Ecto neural progenitor cell (in vitro differentiated cells): ENCODE data around the gene MYMX.
"Not testable (repeated sequence)": the region's sequence is repeated elsewhere in the genome, so short reads cannot be mapped to it uniquely, and the experiment has no call there.

ENCODE experiments used
- DNase-seq: peaks from one replicate; pipeline ENCODE4 v3.0.0-alpha.2; 2018; ENCODE audit warnings: low spot score

The MYMX gene

GRCh38 chr6:44216677-44217331 is at the start of gene MYMX:
Gene MYMX (plus strand): TSS chr6:44216926. CDS start chr6:44217472, 546 bp downstream.
- DNase-seq: peak; percentile 77

DNA sequence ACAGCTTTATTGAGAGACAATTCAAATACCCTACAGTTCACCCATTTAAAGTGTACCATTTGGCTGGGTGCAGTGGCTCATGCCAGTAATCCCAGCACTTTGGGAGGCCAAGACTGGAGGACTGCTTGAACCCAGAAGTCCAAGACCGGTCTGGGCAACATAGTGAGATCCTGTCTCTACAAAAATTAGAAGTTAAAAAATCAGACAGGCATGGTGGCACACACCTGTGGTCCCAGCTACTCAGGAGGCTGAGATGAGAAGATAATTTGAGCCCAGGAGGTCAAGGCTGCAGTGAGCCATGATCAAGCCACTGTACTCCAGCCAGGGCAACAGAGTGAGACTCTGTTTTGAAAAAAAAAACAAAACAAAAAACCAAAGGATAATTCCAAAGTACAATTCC is 49.2 kb upstream of the MYMX start:
- DNase-seq: no peak

DNA sequence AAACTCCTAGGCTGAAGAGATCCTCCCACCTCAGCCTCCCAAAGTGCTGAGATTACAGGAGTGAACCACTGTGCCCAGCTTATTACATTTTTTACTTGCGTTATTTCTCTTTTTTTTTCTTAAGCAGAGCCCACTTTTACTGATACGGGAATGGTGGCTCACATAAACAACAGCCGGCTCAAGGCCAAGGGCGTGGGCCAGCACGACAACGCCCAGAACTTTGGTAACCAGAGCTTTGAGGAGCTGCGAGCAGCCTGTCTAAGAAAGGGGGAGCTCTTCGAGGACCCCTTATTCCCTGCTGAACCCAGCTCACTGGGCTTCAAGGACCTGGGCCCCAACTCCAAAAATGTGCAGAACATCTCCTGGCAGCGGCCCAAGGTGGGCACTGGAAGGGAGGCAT is 47.6 kb upstream of the MYMX start:
- no peak for DNase-seq

DNA sequence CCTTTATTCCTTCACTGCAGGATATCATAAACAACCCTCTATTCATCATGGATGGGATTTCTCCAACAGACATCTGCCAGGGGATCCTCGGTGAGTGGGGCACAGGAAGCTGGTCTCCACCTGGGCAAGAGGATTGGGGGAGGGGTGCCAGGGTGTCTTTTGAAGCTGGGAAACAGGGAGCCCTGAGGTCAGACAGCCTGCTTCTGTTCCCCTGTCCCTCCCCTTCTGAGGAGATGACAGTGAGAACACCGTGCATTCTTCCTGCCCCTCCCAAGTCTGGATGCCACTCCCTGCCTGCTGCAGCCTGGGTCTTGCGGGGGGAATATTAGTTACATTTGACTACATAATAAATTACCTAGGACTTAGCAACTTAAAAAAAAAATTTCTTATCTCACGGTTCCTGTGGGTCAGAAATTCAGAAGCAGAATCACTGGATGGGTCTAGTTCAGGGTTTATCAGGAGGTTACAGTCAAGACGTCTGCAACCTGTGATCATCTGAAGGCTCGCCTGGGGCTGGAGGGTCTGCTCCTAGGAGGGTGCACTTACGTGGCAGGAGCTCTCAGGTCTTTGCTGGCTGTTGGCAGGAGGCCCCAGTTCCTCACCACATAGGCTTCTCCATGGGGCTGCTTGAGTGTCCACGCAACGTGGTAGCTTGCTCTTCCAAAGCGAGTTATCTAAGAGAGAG is 46.7 kb upstream of the MYMX start:
- DNase-seq: no peak

DNA sequence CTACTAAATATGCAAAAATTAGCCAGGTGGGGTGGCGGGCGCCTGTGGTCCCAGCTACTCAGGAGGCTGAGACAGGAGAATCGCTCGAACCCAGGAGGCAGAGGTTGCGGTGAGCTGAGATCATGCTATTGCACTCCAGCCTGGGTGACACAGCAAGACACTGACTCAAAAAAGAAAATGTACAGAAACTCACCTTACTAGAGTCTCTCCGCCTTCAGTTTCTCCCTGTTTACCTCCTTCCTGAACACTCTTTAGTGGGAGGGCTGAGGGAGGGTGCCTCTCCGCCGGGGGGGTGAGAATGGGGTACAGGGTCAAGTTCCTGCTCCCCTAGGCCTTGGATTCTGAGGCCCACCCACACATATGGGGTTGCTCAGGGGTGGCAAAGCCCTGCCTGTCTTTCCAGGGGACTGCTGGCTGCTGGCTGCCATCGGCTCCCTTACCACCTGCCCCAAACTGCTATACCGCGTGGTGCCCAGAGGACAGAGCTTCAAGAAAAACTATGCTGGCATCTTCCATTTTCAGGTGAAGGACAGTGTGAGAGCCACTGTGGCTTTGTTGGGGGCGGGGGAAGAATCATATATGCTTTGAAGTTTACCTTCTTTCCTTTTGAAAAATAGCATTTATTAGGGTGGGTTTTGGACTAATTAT is 44.7 kb upstream of the MYMX start:
- DNase-seq: no peak

DNA sequence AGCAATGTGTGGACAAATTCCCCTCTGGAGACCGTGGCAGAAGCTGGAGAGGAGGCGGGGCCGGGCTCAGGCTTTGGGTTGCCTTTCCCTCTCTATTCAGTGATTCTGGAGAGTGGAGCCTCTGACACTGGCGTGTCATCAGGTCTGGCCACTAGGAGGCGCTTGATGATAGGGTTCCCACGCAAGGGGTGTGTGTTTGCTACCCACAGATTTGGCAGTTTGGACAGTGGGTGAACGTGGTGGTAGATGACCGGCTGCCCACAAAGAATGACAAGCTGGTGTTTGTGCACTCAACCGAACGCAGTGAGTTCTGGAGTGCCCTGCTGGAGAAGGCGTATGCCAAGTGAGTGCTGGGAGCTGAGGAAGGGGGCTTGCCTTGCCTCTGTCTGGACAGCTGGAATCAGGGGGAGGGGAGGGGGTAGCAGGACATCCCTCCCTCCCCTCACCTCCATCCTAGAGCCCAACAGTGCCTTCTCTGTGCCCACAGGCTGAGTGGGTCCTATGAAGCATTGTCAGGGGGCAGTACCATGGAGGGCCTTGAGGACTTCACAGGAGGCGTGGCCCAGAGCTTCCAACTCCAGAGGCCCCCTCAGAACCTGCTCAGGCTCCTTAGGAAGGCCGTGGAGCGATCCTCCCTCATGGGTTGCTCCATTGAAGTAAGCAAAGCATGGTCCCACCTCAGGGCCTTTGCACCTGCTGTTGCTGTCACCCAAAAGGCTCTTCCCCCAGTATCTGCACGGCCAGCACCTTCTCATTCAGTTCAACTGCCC is 43.8 kb upstream of the MYMX start:
- peak; percentile 86 for DNase-seq

DNA sequence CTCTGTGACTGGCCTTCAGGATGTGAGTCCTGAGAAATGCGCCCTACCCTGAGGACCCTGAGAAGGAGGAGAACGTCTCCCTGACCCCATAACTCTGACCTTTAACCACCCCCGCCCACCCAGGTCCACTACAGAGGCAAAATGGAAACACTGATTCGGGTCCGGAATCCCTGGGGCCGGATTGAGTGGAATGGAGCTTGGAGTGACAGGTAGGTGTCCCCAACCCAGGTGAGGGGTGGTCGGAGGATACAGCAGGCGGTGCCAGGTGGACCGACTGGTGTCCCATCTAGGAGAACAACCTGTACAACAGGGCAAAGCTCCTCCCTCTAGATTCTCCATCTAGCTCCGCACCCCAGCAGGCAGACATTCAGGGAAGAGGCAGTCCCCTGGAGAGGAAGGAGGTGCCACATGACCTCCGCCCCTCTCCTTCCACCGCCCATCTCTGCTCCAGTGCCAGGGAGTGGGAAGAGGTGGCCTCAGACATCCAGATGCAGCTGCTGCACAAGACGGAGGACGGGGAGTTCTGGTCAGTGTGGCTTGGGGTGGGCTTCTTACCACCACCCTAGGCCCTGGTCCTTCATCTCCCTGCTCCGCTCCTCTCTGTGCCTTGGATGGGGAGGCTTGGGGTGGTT is 40.5 kb upstream of the MYMX start:
- DNase-seq: no peak

GRCh38 chr6:44176762-44177509 is 39.8 kb upstream of the MYMX start:
- no peak for DNase-seq

- peak; percentile 52 for DNase-seq
Observed at GRCh38 chr6:44177691-44178423, 38.9 kb upstream of the MYMX start.

DNA sequence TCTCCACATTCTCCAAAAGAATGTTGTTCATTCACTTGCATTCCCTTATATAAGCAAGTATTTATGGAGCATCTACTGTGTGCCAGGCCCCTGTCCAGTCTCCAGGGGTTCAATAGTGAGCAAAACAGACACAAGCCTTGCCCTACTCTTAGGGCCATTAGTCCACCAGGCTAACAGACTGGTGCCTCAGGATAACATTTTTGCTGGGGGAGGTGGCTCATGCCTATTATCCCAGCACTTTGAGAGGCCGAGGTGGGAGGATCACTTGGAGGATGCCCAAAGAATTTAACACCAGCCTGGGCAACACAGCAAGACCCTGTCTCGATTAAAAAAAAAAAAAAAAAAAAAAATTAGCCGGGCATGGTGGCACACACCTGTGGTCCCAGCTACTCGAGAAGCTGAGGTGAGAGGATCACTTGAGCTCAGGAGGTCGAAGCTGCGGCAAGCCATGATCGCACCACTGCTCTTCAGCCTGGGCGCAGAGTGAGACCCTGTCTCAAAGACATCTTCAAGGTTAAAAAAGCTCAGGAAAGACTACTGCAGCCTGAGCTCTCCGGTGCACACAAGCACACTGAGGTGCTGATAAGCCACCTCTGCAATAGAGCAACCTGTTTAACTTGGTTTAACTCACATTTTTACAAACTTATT is 38.2 kb upstream of the MYMX start:
- no peak for DNase-seq

GRCh38 chr6:44179072-44179536 is 37.6 kb upstream of the MYMX start:
- DNase-seq: no peak

GRCh38 chr6:44179648-44180047 is 37.1 kb upstream of the MYMX start:
- no peak for DNase-seq

DNA sequence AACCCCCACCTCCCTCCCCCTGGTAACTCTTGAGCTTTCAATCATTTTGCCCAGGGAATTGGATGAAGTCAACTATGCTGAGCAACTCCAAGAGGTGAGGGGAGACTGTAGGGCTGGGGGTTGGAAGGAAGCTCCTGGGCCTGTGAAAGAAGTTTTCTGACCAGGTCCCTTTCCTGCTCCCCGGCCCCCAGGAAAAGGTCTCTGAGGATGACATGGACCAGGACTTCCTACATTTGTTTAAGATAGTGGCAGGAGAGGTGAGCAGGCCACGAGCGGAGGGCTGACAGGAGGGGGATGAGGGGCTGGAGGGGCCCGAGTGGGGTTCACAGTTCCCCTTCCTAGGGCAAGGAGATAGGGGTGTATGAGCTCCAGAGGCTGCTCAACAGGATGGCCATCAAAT is 36.3 kb upstream of the MYMX start:
- no peak for DNase-seq

DNA sequence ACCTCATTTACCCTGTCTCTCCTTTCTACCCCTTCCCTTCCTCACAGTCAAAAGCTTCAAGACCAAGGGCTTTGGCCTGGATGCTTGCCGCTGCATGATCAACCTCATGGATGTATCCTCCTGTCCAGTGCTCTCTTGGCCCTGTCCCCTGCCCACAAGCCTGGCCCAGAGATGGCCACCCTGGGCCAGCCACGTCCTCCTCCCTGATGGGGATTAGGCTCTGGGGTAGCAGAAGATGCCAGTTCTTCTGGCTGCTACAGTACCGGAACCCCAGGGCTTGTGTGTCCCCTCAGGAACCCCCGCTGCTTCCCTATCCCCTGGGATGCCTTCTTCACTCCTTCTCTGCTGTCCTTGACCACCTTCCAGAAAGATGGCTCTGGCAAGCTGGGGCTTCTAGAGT is 35.8 kb upstream of the MYMX start:
- DNase-seq: no peak

DNA sequence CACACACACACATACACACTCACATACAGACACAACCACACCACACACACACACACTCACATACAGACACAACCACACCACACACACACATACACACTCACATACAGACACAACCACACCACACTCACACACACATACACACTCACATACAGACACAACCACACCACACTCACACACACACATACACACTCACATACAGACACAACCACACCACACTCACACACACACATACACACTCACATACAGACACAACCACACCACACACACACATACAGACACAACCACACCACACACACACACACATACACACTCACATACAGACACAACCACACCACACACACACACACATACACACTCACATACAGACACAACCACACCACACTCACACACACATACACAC is 34.9 kb upstream of the MYMX start:
- DNase-seq: not testable (repeated sequence)

DNA sequence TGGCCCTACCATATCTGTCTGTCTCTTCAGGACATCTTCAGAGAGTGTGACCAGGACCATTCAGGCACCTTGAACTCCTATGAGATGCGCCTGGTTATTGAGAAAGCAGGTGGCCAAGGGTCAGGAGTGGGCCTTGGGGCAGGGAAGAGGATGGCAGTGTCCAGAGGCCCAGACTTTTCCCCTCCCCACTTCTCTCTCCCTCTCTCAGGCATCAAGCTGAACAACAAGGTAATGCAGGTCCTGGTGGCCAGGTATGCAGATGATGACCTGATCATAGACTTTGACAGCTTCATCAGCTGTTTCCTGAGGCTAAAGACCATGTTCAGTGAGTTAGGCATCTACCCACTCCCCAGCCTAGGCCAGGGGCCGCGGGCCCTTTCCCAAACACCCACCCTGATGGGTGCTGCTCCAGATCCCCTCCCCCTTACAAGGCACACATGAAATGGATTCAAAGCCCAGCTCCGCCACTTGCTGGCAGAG is 33.8 kb upstream of the MYMX start:
- DNase-seq: no peak

DNA sequence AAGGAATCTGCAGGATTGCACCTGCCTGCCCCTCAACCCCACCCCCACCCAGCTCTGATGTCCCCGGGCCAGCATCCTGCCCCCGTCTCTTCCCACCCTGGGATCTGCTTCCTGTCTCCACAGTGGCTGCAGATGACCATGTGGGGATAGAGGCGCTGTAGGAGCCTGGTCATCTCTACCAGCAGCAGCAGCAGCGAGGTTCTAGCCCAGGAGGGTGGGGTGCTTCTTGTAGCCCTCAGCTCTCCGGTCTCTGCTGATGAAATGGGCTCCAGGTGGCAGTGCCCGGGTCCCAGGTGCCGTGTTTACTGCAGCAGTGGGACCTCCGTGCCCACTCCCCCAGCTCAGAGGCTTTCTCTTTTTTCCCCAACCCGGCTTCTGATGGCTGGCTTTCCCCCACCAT is 32.9 kb upstream of the MYMX start:
- DNase-seq: no peak

DNA sequence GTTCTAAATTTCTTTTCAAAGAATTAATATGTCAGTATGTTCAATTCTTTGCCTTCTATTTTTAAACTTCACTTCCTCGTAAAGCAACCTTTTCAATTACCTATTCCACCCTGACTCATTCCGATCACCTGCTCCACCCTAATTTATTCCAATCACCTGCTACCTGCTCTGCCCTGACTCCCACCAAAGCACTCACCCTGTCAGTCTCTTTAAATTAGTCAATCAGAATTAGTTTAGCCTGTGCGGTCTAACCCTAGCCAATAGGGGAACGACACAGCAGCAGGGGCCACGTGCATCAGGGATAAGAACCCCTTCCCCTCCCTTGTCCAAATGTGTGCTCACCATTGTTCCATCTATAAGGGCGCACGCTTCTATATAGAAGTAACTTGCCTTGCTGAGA is 31.4 kb upstream of the MYMX start:
- not testable (repeated sequence) for DNase-seq

DNA sequence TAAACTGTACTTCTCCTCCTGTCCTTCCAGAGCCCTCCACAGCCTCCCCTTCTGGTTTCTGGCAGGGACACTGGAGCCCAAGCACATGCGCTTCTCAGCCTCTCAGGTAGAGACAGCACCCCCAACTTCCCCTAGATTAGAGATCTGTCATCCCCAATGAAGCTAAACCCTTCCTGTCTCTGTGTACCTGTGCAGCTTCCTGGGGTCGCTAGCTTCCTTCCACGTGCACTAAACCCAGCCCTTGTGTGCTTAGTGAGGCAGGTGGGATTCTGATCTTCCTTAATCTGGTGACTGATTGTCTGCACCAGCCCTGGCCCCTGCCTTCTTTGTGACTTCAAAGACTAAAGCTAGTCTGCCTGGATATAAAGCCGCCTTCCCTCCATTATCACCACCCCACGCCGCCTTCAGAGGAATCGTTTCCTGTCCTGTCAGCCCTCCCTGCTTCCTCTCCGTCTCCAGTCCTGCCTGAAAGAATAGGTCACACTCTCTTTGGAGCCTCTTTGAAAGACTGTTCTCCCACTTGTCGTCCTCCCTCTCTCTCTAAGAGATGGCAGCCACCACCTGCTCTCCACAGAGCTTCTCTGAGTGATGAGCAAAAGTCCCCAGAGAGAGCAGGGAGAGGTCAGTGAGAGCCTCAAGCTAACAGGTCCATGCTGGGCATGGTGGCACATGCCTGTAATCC is 30.6 kb upstream of the MYMX start:
- no peak for DNase-seq
